GM12873 (cell line): ENCODE data around the gene RAB6A.

Source experiments
- CTCF ChIP-seq: IDR thresholded peaks from 2 replicates; pipeline ENCODE4 v1.5.1; 2012; ENCODE audit warnings: low read depth, mild to moderate bottlenecking, moderate library complexity, low read length, control low read depth; ENCODE audit not compliant: insufficient read depth; ENCODE audit errors: missing control alignments

The RAB6A gene

GRCh38 chr11:73662445-73663157, 98.3 kb downstream of the RAB6A start:
- no peak for TF ChIP-seq CTCF

- TF ChIP-seq CTCF, result peak; percentile 98
Observed at GRCh38 chr11:73661035-73661628, 99.7 kb downstream of the RAB6A start.

DNA sequence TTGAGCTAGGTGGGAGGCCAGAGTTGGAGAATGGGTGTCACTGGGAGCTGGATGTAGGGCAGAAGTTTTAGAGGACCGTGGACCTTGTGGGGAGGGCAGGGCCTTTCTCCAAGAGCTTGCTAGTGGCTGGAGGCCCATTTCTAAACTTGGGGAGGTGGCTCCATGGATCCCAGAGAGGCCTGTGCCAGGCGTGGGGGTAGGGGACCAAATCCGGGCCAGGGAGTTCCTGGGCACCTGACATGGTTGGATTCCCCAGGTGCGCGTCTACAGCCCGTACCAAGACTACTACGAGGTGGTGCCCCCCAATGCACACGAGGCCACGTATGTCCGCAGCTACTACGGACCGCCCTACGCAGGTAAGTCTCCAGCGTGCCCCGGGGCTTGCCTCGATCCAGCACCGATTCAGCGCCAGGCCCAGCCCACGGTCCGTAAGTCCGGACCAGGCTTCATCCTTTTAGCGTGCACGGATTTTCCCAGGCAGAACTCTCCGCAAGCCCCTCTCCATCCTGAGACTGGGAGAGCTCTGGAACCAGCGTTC, 100.3 kb downstream of the RAB6A start:
- TF ChIP-seq CTCF, result no peak

GRCh38 chr11:73659961-73660360, 100.9 kb downstream of the RAB6A start:
- no peak for TF ChIP-seq CTCF

GRCh38 chr11:73656985-73657384, 103.9 kb downstream of the RAB6A start:
- no peak for TF ChIP-seq CTCF

GRCh38 chr11:73655686-73656085, 105.2 kb downstream of the RAB6A start:
- no peak for TF ChIP-seq CTCF

DNA sequence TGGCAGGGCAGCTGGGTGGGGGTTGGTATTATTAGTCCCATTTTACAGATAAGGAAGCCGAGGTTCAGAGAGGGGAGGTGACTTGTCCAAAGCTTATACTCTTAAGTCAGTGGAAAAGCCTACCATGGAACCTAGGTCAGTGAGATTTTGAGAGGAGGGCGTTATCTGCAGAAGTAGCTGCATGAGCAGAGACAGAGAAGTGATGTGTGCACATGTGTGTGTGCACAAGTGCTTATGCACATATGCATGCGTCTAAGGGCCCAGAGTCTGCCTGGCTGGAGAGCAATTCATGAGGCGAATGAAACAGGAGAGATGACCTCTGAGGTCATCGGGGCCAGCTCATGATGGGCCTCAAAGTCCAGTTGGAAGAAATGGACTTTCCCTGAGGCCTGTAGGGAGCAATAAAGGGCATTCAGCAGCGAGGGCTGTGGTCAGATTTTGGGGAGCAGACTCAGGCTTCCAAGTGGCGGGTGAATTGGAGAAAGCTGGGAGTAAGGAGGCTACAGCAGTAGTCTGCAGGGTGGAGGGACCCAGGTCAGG, 106.3 kb downstream of the RAB6A start:
- TF ChIP-seq CTCF, result no peak
